NCI-H2196 treated with DMSO at 0.1 percent for 48 hours (cell line): Measurements from ENCODE around the gene DPY19L1.
"Not testable (repeated sequence)": the region's sequence is repeated elsewhere in the genome, so short reads cannot be mapped to it uniquely, and the experiment has no call there.

Experiments
- DNase-seq: peaks from one replicate; lab custom pipeline; 2025; ENCODE audit not compliant: unreplicated experiment; lab: John Stamatoyannopoulos, UW

The DPY19L1 gene

GRCh38 chr7:35035511-35035961 lies 1.7 kb downstream of the DPY19L1 start:
- DNase-seq, result peak; percentile 44

- no peak for DNase-seq
Measured at GRCh38 chr7:35032166-35032565, 5.1 kb downstream of the DPY19L1 start.

- DNase-seq, result no peak
Measured at GRCh38 chr7:35030848-35031247, 6.4 kb downstream of the DPY19L1 start.

- no peak for DNase-seq
Measured at GRCh38 chr7:35029311-35029710, 8.0 kb downstream of the DPY19L1 start.

- no peak for DNase-seq
Measured at GRCh38 chr7:35026150-35026549, 11.1 kb downstream of the DPY19L1 start.

- no peak for DNase-seq
Measured at GRCh38 chr7:35025369-35025870, 11.9 kb downstream of the DPY19L1 start.

GRCh38 chr7:35024298-35024697 lies 13.0 kb downstream of the DPY19L1 start:
- no peak for DNase-seq

- no peak for DNase-seq
Measured at GRCh38 chr7:35022725-35023124, 14.6 kb downstream of the DPY19L1 start.

GRCh38 chr7:35021445-35021844 lies 15.8 kb downstream of the DPY19L1 start:
- DNase-seq, result no peak

GRCh38 chr7:35019801-35020200 lies 17.5 kb downstream of the DPY19L1 start:
- DNase-seq, result no peak

GRCh38 chr7:35019179-35019729 lies 18.0 kb downstream of the DPY19L1 start:
- DNase-seq, result no peak

GRCh38 chr7:35015346-35015859 lies 21.9 kb downstream of the DPY19L1 start:
- DNase-seq, result no peak

GRCh38 chr7:35012160-35012559 lies 25.1 kb downstream of the DPY19L1 start:
- DNase-seq, result no peak

- DNase-seq, result no peak
Measured at GRCh38 chr7:35011085-35011484, 26.2 kb downstream of the DPY19L1 start.

- no peak for DNase-seq
Measured at GRCh38 chr7:35007768-35008167, 29.5 kb downstream of the DPY19L1 start.

- no peak for DNase-seq
Measured at GRCh38 chr7:35004531-35005095, 32.7 kb downstream of the DPY19L1 start.

- peak; percentile 76 for DNase-seq
Measured at GRCh38 chr7:35003679-35004303, 33.5 kb downstream of the DPY19L1 start.

GRCh38 chr7:35003177-35003650 lies 34.1 kb downstream of the DPY19L1 start:
- DNase-seq, result not testable (repeated sequence)

GRCh38 chr7:34998335-34998734 lies 39.0 kb downstream of the DPY19L1 start:
- not testable (repeated sequence) for DNase-seq

- not testable (repeated sequence) for DNase-seq
Measured at GRCh38 chr7:34996423-34997090, 40.7 kb downstream of the DPY19L1 start.

- DNase-seq, result no peak
Measured at GRCh38 chr7:34995757-34996156, 41.5 kb downstream of the DPY19L1 start.
